AG04449 (cell line): Measurements from ENCODE around the gene RIPOR3.
"Not testable (repeated sequence)": the region's sequence is repeated elsewhere in the genome, so short reads cannot be mapped to it uniquely, and the experiment has no call there.

ENCODE experiments used
- CTCF ChIA-PET: fragments of 350-600 bp; formaldehyde crosslinking; extraction: SDS; loops from one replicate; lab custom pipeline; 2021; ENCODE audit warnings: antibody characterized with exemption; lab: Yijun Ruan, JAX
- POLR2A ChIA-PET: fragments of 400-600, 350-600 bp; formaldehyde crosslinking; extraction: SDS; loops from one replicate; lab custom pipeline; 2020; ENCODE audit warnings: antibody characterized with exemption, inconsistent platforms; lab: Yijun Ruan, JAX
- DNase-seq: peaks from one replicate; pipeline ENCODE4 v3.0.0-alpha.2; 2010; ENCODE audit warnings: low read depth, low spot score
- H3K4me3 ChIP-seq: 2 replicates; pipeline ENCODE4 v1.5.1; 2011; ENCODE audit warnings: low read depth, mild to moderate bottlenecking, control low read depth, low read length
- TF ChIP-seq, protein P1 (sequence below): IDR thresholded peaks from one replicate; pipeline ENCODE4 v1.5.1; 2011; ENCODE audit warnings: mild to moderate bottlenecking, moderate library complexity, low read length, control low read depth, inconsistent platforms; ENCODE audit not compliant: insufficient read depth; ENCODE audit errors: missing control alignments

Gene RIPOR3

DNA sequence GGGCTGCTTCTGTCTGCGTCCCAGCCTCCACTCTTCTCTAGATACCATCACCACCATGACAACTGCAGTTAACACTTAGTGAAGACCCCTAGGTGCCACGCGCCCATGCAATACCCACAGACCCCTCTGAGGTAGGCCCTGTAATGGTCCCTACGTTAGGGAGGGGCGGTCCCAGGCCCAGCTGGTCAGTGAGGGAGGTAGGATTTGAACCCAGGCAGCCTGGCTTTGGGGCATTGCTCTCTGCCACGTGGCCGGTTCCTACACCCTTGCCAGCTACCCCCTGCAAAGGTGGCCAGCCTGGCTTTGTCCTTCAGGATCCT, 18.2 kb downstream of the RIPOR3 start:
- no peak for DNase-seq
- ChIA-PET CTCF (interaction anchor here (1.1 kb wide), 1 partner anchor 72 kb away, joined by 3 read pairs; no protein-coding TSS in a partner anchor), POLR2A (interaction anchor here (0.6 kb wide), 1 partner anchor 10 kb away, joined by 4 read pairs; no protein-coding TSS in a partner anchor)
- TF ChIP-seq, protein P1, sequence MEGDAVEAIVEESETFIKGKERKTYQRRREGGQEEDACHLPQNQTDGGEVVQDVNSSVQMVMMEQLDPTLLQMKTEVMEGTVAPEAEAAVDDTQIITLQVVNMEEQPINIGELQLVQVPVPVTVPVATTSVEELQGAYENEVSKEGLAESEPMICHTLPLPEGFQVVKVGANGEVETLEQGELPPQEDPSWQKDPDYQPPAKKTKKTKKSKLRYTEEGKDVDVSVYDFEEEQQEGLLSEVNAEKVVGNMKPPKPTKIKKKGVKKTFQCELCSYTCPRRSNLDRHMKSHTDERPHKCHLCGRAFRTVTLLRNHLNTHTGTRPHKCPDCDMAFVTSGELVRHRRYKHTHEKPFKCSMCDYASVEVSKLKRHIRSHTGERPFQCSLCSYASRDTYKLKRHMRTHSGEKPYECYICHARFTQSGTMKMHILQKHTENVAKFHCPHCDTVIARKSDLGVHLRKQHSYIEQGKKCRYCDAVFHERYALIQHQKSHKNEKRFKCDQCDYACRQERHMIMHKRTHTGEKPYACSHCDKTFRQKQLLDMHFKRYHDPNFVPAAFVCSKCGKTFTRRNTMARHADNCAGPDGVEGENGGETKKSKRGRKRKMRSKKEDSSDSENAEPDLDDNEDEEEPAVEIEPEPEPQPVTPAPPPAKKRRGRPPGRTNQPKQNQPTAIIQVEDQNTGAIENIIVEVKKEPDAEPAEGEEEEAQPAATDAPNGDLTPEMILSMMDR: no peak
- no peak overlapping the region for H3K4me3 ChIP-seq

DNA sequence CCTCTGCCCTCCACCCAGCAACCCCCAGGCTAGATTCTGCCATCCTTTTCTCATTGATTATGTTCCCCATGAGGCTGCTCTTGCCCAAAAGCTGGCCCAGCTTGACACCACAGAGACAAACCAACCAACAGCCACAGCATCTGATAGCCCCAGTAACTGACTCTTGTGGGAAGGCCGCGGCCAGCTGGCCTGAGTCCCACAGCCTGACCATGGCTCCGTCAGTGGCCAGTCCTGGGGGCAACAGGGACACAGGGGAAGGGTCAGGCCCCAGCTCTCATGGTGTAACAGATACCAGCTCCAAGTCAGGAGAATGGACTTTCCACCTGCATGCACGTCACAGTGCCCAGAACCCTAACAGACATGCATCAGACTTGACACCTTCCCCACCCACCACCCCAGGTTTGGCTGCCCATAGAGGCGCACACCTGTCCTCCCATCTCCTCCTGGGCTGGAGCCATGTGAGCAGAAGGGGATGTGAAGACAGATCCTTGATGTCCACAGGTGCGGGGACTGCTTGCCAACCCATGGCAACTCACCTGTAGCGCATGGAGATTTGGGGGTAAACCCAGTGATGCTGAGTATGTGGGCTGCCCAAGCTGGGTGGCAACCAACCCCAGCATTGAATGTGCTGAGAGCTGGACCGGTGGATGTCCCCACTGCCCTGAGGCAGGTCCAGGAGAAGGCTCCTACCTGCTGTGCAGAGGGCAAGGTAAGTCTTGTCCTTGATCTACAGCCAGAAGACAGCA, 18.8 kb downstream of the RIPOR3 start:
- ChIA-PET POLR2A (interaction anchor here (0.6 kb wide), 1 partner anchor 9 kb away, joined by 4 read pairs; no protein-coding TSS in a partner anchor), CTCF (interaction anchor here (1.1 kb wide), 1 partner anchor 72 kb away, joined by 3 read pairs; no protein-coding TSS in a partner anchor)
- TF ChIP-seq, protein P1: no peak
- no peak overlapping the region for H3K4me3 ChIP-seq
- no peak for DNase-seq

DNA sequence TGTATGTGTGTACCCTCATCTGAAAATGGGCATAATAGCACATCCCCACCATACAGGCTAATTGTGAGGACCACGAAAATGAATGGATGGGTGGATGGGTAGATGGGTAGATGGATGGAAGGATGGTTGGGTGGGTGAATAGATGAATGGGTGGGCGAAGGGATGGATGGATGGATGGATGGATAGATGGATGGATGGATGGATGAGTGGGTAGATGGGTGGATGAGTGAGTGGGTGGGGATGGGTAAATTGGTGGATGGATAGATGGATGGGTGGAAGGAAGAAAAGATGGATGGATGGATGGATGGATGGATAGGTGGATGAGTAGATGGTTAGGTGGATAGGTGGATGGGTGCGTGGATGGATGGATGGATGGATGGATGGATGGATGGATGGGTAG, 19.7 kb downstream of the RIPOR3 start:
- ChIA-PET POLR2A (no interaction called here), CTCF (no interaction called here)
- H3K4me3 ChIP-seq: no peak overlapping the region
- DNase-seq: no peak
- TF ChIP-seq, protein P1: no peak

DNA sequence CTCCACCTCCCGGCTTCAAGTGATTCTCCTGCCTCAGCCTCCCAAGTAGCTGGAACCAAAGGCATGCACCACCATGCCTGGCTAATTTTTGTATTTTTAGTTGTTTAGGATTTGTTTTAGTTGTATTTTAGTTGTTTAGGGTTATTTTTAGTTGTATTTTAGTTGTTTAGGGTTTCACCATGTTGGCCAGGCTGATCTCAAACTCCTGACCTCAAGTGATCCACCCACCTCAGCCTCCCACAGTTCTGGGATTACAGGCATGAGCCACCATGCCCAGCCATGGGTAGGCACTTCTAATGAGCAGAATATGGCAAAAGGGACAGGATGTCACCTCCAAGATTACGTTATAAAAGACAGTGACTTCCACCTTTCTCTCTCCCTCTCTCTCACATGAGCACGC, 20.3 kb downstream of the RIPOR3 start:
- CTCF ChIA-PET, H3K4me3 ChIP-seq, DNase-seq, POLR2A ChIA-PET: not testable (repeated sequence)

DNA sequence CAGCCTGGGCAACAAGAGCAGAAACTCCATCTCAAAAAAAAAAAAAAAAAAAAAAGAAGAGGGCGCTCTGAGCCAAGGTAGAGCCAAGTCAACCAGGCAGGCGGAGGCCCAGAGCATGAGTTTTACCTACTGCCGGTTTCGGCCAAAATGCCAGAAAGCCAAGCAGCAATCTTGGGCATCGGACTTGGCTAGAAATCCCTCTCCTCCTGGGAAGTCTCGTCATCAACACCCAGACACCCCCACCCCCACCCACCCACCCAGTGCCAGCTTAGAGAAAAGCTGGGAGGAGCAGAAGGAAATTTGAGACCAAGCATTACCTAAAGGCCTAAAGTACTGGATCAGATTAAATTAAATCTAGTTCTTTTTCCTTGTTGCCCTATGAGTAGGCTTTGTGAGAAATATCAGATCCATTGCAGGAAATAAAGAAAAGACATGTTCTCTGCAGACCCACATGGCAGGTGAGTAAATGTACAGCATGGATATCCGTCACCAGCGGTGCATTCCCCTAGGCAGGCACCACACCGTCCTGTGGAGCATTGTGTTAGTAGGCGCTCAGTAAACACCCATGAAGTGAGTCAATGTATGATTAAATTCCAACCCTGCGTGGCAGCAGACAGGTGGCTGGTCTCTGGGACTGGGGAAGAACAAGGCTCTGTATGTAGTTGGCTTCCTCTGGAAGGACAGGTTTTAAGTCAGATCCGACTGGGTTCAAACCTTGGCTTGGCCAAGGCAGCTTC, 21.0 kb downstream of the RIPOR3 start:
- ChIA-PET POLR2A (no interaction called here), CTCF (no interaction called here)
- no peak overlapping the region for H3K4me3 ChIP-seq
- TF ChIP-seq, protein P1: no peak
- no peak for DNase-seq

DNA sequence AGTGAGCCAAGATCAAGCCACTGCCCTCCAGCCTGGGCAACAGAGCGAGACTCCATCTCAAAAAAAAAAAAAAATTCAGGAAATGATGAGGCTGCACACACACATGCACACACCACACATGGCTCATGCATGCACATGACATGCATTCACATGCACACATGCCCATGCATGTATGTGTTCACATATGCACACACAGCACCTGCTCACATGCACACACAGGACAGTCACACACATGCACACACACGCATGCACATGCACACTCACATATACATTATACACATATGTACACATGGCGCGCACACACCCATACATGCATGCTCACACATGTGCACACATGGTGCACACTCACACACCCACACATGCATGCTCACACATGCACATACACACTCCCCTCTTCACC, 22.5 kb downstream of the RIPOR3 start:
- no peak overlapping the region for H3K4me3 ChIP-seq
- DNase-seq: no peak
- ChIA-PET POLR2A (no interaction called here), CTCF (no interaction called here)
- TF ChIP-seq, protein P1: no peak
